Measurements from ENCODE around the gene AK3.

DNA sequence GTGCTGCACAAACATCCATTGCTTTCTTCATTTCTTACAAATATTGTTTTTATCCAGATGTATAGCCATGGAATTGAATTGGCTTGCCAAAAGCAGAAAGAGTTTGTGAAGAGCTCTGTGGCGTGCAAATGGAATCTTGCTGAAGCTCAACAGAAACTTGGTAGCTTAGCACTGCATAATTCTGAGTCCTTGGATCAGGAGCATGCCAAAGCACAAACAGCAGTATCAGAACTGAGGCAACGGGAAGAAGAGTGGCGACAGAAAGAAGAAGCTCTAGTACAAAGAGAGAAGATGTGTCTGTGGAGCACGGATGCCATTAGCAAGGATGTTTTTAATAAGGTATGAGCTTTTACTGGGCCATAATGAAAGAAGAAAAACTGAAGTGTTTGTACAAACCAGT is 56.2 kb downstream of the AK3 start:
- TF ChIP-seq GATA2 (IDR thresholded peaks at IDR 0.05; ENCODE audit: low read depth, low read length), result no peak
- TF ChIP-seq GATA3 (IDR thresholded peaks at IDR 0.05; ENCODE audit: low read depth, low read length), result no peak

All from SH-SY5Y (cell line).